Femur (tissue), 1 donor: ENCODE data around the gene SMURF1.

Experiments
- DNase-seq: peaks from one replicate; pipeline ENCODE4 v3.0.0-alpha.2; 2017

The SMURF1 gene

DNA sequence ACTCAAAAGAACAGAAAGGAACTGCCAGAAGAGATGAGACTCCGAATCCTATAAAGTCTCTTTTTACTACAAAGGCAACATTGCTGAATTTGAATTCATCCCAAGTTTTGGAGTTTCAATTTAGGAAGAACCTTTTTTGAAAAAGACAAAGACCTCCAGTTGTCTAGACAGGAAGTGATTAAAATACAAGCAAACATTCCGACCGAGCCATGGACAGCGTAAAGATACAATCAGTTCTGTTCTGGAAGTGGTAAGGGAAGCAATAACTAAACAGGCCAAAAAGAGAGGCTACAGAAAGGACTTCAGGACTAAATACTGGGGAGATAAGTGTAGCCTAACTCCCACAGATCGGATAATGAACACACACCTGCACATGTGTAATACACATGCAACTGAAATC, 101.0 kb downstream of the SMURF1 start:
- DNase-seq = no peak

DNA sequence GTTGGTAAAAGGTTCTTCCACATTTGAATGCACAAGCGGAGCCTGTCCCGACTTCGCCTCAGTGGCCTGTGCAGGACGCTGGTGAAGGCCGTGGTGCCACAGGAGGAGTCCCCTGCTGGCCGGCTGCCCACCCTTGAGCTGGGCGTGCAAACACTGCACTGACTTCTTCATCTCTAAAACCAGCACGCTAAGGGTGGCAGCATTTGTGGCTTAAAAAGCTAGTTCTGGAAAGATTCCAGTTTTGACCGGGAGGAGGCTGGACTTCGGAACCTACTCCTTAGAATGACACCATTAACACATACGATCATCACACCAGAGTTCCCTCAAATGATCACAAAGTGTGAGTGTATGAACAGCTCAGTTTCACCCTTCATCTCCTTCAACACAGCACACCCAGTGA, 102.4 kb downstream of the SMURF1 start:
- no peak for DNase-seq

DNA sequence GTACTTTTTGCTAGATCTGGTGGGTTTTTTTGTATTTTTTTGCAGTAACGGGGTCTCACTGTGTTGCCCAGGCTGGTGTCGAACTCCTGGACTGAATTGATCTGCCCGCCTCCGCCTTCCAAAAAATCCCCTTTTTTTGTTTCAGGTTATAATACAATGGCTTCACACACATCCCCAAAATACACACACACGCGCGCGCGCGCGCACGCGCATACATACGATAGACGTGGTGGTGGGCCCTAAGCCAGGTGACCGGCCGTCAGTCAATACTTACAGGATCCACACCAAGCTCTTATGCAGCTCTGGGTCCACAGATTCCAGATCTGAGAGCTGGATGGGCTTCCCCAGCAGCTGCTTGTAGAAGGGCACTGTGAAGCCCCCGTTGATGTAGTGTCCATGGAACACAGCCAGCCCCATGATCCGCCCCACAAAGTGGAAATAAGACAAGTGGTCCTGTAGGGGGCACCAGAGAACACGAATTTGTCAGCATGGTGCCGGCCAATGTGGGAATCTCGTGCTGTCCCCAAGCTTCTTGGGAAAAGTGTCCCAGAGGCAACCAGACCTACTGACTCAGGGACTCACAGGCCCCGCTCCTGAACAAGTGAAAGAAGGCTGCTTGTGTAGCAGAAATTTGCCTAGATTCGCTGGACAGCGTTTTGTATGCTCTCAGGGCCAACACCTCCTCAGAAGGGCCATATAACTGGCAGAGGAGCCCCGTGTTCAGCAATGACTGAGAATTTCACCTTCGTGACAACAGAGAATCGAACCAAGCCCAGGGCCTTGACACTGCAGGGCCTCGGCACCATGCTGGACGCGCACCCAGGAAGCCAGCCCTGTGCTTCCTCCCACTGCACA, 103.6 kb downstream of the SMURF1 start:
- DNase-seq = peak; percentile 88

DNA sequence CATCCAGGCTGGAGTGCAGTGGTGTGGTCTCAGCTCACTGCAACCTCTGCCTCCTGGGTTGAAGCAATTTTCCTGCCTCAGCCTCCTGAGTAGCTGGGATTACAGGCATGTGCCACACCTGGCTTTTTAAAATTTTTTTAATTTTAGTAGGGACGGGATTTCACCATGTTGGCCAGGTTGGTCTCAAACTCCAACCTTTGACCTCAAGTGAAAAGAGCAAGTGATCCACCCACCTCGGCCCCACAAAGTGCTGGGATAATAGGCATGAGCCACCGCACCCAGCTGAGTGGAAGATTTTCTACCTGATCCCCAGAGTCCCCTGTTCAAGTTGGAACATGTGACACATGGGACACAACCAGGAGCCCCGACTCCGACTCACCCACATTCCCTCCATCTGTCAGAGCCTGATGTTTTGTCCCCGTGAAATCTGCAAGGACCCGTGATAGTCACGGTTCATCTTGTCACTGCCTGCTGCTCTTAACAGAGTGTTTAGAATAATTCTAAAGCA, 104.5 kb downstream of the SMURF1 start:
- DNase-seq = no peak

DNA sequence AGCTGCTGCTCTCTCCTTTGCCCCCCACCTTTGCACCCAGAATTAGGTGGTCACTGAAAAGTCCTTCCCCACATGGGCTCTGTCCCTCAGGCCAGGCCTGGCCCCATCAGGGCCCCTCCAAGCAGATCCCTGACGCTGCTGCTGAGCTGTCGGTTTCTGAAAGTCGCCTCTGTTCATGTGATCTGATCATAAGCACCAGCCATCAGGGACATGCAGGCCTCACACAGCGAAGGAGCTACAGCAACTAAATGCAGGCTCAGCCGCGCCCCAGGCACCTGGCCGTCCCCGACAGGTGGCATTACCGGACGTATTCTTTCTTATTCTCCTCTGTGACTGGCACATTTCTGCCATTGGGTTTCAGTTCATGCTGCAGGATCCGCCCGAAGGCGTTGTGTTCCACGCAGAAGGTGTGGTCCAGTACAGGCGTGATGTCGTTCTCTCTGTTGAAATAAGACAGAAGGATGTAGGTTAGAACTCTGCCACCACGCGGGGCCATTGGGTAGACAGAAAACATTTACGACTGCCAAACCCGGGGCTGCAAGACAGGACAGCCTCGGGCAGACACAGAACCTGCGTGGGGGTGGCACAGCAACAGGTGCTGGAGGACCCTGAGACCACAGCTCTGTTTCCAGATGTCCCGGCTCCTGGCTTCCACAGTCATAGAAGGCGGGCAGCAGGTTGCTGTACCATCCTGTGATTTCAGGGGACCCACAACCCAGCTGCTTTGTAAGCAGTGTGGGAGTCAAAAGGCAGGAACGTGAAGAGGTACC, 105.6 kb downstream of the SMURF1 start:
- no peak for DNase-seq

DNA sequence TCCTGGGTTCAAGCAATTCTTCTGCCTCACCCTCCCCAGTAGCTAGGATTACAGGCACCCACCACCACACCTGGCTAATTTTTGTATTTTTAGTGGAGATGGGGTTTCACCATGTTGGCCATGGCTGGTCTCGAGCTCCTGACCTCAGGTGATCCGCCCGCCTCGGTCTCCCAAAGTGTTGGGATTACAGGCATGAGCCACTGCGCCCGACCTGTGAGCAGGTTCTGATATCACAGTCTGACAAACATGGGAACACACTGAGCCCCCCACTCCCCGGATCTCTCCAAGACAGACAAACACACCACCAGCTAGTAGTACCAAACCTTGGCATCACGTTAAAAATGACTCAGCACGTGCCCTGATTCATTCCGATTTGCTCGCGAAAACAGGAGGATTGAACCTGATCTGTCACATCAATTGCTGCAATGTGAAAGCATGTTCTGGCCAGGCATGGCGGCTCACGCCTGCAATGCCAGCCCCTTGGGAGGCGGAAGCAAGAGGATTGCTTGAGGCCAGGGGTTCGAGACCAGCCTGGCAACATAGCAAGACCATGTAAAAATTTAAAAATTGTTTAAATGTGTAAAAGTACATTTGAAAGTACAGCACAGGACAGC, 106.5 kb downstream of the SMURF1 start:
- no peak for DNase-seq

DNA sequence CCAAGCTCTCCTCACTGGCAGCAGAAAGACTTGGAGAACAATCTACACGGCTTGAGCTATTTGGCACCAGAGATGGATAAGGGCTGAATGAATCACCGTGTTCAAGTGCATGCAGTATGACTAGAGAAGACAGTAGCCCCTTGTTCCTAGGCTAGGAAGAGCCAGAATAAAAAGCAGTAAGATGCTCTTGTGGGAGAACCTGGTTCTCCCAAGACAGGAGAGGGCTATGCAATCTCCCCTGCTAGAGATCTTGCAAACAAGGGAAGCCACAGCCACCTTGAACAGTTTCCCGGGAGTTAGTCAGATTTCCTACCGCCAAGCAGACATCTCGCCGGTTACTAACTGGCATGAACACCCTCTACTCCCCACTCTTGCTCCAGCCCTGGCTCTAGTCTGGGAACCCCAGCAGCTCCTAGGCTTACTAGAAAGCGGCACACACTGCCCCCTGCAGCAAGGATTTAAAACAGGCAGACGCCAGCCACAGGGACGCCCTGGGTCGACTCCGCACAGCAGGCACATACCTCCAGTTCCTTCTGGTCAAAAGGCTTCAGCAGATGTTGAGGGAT, 107.3 kb downstream of the SMURF1 start:
- no peak for DNase-seq

DNA sequence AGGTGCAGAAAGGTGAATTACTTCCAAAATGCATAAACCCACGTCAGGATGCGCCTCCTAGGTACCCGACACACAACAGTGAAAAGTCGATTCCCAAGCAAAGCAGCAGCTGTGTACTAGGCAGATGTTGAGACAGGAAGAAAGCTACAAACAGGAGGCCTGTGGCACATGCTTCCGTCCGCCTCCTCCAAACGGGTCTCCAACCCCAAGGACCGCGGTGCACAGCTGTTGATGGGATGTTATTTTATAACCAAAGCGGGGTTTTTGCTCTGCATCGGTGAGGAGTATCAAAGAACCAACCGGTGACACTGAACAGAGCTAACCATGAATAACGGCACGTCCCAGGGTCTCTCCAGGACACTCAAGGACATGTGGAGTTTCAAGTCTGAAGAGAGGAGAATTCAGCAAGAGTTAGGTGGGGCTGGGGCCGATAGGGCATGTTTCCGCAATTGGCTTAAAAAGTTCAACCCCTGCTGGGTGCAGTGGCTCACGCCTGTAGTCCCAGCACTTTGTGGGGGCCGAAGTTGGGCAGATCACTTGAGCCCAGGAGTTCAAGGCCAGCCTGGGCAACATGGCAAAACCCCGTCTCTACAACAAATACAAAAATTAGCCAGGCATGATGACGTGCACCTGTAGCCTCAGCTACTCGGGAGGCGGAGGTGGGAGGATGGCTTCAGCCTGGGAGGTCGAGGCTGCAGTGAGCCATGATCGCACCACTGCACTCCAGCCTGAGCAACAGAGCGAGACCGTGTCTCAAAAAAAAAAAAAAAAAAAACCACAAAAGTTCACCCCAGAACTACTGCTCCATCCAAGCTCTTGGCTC, 108.0 kb downstream of the SMURF1 start:
- no peak for DNase-seq

DNA sequence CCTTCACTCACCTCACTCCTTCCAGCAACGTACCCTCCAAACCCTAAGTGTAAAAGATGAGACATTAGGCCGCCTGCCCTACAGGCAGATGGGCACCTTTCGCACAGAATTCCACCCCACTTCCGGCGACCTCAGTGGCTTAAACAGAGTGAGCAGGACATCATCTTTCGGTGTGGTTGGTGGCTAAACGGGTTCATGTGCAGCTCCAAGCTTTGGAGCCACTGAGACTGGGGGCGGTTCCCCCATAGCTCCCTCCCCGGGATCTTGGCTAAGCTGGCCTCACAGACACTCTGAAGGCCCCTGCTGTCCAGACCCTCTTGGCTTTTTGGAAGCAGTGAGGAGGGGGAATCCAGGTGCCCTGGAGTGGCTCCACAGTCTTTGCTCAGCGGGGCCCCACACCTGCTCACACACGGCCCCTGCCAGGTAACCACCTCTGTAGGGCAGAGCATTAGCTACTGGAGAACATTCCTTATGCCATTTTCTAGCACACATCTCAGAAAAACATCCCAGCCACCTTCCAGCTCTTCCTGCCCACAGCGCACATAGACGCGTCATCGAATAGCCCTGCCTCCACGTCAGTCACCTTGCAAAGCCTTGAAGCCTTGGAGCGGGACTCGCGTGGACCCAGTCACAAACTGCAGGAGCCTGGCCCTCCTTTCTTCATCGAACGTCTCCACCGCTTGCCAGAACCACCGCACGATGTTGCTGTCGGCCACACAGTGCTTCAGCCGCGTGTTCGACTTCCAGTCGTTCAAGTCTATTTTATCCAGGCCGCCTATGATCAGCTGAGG, 108.8 kb downstream of the SMURF1 start:
- DNase-seq = no peak

DNA sequence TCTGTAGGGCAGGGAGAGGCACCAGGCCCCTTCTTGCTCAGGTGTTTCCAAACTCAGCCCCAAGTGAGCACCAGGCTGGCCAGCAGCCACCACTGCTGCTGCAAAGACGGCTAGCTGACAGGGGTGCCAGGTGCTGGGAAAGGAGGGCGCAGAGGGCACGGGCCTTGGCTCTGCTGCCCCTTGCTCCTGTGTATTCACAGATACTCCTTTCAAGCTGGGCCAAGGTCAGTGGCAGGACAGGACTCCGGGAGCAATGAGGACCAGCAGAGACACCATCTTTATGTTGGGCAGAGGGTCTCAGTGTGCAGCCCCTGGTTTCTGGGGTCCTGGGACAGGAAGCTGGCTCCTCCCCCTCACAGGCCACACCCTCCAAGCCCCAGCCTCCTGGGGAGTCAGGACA, 110.1 kb downstream of the SMURF1 start:
- no peak for DNase-seq

DNA sequence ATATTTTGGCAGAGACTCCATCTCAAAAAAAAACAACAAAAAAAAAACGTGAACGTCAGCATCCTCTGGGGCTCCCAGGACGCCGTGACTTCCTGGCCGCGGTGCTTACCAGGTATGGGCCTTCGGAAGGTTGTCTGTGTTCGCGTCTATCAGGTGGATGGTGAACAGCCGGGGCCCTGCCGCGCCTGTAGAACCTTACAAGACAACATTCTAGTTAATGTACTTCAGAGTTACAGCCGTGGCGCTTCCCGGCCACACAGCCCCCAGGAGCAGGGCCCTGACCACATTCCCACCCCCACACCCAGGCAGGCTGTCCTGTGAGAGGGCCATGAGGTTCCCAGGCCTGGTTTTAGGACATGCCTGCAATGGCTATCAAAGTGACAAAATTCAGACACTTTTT, 111.0 kb downstream of the SMURF1 start:
- no peak for DNase-seq

DNA sequence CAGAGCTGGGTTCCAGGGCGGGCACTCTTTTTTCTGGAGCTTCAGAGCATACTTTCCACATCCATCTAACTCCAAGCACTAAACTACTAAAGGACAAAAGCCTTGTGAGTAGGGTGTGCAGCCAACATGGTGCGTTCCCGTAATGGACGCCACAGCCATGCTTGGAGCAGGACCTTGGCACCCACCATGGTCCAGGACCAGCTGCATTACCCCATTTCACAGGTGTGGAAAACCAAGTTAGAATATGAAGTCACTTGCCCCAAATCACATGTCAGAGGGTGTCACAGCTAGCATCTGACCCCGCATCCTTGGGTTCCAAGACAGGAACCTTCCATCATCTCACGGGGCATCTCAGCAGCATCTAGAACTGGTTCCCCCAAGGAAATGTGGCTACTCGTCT, 112.4 kb downstream of the SMURF1 start:
- no peak for DNase-seq

DNA sequence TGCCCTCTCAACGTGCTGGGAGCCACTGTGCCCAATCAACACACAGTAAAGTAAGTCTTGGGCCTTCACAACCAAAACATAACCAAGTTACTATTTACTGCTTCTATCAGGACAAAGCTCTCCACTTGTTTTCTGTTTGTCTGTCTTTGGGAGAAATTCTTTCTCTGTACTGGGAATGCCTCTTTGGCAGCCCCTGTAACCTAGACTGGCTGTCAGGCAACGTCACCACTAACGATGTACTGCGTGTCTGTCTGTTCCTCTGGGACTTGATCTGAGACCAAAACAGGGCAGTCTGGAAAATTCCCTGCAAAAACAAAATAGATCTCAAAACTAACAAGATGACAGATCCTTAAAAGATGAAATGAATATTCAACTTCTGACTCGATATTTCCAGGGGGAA, 113.0 kb downstream of the SMURF1 start:
- no peak for DNase-seq

DNA sequence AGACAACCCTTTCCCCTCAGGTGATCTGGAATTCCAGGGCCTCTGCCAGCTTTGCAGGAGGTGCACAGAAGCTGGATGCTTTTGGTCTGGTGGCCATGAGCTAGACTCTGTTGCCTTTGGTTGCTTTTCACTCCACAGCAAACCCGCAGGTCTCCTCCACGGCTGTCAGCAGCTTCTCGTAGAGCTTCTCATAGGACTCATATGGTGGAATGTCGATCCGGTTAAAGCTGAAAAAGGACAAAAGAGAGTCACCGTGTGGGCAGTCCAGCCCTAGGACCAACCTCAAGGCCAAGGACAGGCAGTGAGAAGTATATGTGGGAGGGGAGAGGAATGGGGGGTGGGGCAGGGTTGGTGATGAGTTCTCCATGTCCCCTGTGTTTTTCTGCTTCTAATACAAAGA, 113.5 kb downstream of the SMURF1 start:
- no peak for DNase-seq

DNA sequence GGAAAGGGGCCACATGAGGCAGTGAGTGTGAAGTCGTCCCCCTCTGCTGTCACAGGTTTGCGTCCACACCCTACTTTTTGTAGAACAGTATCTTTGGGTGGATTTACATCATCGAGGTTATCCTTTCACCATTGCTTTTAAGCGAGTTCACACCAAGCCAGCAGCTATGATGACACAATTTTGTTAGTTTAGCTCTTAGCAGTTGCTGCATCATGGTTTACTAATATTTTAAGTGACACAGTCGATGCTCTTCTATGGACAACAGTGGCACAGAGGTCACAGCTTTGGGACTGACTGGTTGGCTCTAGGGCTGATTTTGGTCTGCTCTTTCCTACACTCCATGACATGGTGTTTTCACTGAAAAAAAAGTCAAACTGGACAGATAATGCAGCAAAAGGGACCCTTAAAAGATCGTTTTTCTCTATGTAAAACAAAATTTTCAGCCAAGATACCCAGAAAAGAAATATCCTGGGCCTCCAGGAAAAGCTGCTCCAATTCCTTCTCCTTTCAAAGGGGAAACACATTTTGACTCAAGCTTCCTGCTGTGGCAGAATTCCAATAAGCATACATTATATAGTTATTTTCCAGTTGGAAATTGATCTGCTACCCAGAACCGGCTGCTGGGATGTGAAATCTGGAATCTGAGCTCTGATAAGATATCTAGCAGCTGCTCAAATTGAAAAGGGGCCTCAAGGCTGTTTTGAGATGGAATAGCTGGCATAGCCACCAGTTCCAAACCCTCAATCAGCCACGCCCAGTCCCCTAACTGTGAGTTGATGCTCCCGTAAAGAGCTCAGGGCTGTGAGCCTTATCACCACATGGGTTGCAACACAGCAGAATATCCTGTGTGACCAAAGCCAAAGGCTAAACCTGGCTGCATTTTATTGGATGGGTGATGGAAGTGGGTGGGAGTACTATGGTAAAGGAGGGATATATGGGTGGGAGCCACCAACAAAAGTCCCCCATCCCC, 114.2 kb downstream of the SMURF1 start:
- DNase-seq = no peak

DNA sequence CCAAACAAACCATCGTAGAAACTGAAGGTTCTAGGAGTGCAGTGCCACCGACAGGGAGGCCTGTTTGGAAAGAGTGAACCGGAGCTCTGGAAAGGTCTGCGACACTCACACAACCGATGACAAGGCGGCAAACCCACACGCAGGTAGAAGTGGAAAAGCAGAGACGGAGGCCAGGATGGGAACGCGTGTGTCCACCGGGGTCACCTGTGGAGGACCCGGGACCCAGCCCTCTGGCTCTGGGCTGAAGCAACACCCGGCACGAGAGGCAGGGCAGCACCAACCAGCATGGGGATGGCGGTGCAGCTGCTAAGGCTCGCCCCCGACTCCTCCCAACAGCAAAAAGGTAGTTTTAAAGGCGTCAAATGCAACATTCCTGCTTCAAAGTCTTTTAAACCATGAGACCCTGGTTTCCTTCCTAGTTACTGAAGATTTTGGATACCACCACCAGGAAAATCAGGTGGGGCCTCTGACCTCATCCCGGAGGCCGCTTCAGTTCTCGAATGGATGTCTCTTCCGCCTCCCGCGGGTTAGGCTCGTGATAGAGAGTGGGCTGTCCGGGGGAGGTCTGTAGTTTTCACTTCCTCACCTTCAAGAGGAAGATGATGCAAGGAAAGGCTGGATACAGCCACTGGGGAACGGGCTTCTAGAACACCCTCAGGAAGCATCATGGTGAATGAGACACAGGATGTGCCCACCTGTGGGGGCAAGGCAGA, 115.5 kb downstream of the SMURF1 start:
- no peak for DNase-seq

DNA sequence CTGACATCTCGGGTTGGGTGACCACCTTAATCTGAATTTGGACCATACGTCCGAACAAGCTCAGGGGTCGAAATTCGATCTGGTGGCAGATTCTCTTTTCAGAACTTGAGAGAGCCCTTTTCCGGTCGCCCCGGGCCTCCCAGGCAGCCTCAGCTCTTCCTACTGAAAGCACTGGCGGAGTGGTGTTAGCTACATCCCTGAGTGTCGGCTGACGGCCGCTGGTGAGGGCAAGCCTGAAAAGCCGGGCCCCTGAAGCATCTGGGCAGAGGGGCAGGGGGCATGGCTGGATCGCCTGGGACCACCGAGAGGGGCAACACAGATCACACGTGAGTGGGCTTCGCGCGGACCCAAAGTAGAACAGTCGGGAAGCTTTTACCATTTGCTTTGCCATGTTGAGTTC, 116.1 kb downstream of the SMURF1 start:
- no peak for DNase-seq

DNA sequence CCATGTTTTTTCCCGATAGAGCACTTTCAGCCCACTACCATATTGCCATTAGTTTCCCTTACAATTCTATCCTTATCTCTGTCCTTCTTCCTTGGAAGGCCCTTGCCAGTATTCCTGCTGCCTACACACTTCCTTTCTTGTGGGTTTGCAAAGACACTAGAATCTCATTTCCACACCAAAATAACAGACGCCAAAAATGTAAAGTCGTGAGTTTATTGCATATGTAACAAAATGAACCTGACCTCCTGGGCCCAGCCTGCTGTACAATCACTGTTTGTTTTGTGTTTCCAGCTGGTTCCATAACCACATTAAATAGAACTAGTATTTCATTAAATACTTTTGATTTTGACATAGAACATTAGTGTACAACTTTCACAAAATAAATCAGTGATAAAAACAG, 116.7 kb downstream of the SMURF1 start:
- DNase-seq = no peak

DNA sequence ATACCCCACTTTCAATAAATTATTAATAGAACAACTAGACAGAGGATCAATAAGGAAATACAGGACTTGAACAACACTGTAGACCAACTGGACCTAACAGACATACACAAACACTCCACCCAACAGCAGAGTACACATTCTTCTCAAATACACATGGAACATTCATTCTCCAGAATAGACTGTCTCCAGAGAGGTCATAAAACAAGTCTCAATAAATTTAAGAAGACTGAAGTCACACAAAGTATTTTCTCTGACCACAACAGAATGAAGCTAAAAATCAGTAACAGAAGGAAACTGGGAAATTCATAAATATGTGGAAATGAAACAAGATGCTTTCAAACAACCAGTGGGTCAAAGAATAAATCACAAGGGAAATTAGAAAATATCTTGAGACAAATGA, 119.8 kb downstream of the SMURF1 start:
- DNase-seq = no peak
